ENCODE data around the gene FMNL3. TPM values are rescaled to one million over a fixed set of nuclear protein-coding genes. Genes with fewer than 3 reads are reported as not detected.

FMNL3 gene
- total RNA-seq, 1 experiment from 2014 or later, result 0.58 TPM

DNA sequence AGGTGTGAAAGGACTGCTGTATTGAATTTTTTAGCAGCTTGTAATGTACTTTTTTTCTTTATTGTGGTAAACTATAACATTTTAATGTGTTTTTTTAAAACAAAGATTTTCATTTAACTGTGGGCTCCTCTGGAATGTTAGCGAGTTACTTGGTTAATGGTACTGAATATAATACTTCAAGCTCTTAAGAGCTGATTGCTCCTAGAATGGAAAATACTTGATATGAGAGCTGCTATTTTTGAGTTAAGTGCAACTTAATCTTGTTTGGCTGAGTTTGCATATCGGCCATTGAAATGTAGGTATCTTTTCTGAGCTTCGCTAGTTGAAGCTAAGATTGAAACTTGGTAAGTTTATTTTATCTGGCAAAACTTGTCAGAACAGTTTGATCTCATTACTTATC is 41.6 kb upstream of the FMNL3 start:
- Mint-ChIP-seq H3K9me3 (ENCODE audit: unreplicated experiment) (no peaks in the 10 kb centered on the region), H3K27me3 (ENCODE audit: insufficient read depth, unreplicated experiment) (no peaks in the 10 kb centered on the region), H3K4me1 (ENCODE audit: insufficient read depth, unreplicated experiment) (peaks cover 25% of the 10 kb centered on the region), H3K36me3 (ENCODE audit: insufficient read depth, unreplicated experiment) (peaks cover 52% of the 10 kb centered on the region), H3K27ac (ENCODE audit: low read depth, unreplicated experiment) (no peak overlapping the region), H3K4me3 (ENCODE audit: unreplicated experiment) (no peak overlapping the region)
- intact Hi-C loops (cut with micrococcal nuclease), result no loop called here
- BruUV-seq (replicated peaks), result no TSS peak
- POLR2A ChIA-PET, result interaction anchor here (0.5 to 1.9 kb wide), 3 partner anchors 18 to 515 kb away, joined by 3 to 5 read pairs (median 3); no protein-coding TSS in a partner anchor
- CTCF ChIA-PET, result interaction anchor here (0.5 to 3.6 kb wide), 7 partner anchors 10 to 186 kb away, joined by 3 to 15 read pairs (median 4); no protein-coding TSS in a partner anchor
- DNase-seq (ENCODE audit: unreplicated experiment), result no peak
- TF ChIP-seq, protein P1, sequence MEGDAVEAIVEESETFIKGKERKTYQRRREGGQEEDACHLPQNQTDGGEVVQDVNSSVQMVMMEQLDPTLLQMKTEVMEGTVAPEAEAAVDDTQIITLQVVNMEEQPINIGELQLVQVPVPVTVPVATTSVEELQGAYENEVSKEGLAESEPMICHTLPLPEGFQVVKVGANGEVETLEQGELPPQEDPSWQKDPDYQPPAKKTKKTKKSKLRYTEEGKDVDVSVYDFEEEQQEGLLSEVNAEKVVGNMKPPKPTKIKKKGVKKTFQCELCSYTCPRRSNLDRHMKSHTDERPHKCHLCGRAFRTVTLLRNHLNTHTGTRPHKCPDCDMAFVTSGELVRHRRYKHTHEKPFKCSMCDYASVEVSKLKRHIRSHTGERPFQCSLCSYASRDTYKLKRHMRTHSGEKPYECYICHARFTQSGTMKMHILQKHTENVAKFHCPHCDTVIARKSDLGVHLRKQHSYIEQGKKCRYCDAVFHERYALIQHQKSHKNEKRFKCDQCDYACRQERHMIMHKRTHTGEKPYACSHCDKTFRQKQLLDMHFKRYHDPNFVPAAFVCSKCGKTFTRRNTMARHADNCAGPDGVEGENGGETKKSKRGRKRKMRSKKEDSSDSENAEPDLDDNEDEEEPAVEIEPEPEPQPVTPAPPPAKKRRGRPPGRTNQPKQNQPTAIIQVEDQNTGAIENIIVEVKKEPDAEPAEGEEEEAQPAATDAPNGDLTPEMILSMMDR (IDR thresholded peaks at IDR 0.05; ENCODE audit: unreplicated experiment), result no peak

DNA sequence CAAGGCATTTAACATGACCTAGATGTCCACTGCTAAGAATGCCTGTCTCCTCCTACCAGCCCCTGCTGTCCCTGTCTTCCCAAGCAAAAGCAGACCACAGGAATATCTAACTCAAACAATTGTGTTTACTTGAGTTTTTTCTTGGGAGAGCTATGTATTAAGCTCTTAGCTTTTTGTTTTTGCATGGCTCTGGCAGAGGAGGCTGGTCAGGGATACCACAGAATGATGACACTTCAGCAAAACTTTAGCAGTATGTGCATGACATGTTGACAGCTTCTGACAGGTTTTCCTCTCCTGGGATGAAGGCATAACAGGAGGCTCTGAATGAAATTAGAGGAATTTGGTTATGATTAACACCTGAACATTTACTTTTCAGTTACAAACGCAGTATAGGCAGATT is 41.1 kb upstream of the FMNL3 start:
- TF ChIP-seq, protein P1 (IDR thresholded peaks at IDR 0.05; ENCODE audit: unreplicated experiment), result no peak
- Mint-ChIP-seq H3K9me3 (ENCODE audit: unreplicated experiment) (no peaks in the 10 kb centered on the region), H3K4me3 (ENCODE audit: unreplicated experiment) (no peak overlapping the region), H3K27me3 (ENCODE audit: insufficient read depth, unreplicated experiment) (no peaks in the 10 kb centered on the region), H3K36me3 (ENCODE audit: insufficient read depth, unreplicated experiment) (peaks cover 47% of the 10 kb centered on the region), H3K4me1 (ENCODE audit: insufficient read depth, unreplicated experiment) (peaks cover 23% of the 10 kb centered on the region), H3K27ac (ENCODE audit: low read depth, unreplicated experiment) (no peak overlapping the region)
- POLR2A ChIA-PET, result interaction anchor here (0.9 to 1.9 kb wide), 2 partner anchors 14 to 18 kb away, joined by 3 to 5 read pairs; no protein-coding TSS in a partner anchor
- CTCF ChIA-PET, result interaction anchor here (0.5 to 3.6 kb wide), 9 partner anchors 9 to 186 kb away, joined by 3 to 15 read pairs (median 4); no protein-coding TSS in a partner anchor
- DNase-seq (ENCODE audit: unreplicated experiment), result no peak
- BruUV-seq (replicated peaks), result no TSS peak
- intact Hi-C loops (cut with micrococcal nuclease), result no loop called here

DNA sequence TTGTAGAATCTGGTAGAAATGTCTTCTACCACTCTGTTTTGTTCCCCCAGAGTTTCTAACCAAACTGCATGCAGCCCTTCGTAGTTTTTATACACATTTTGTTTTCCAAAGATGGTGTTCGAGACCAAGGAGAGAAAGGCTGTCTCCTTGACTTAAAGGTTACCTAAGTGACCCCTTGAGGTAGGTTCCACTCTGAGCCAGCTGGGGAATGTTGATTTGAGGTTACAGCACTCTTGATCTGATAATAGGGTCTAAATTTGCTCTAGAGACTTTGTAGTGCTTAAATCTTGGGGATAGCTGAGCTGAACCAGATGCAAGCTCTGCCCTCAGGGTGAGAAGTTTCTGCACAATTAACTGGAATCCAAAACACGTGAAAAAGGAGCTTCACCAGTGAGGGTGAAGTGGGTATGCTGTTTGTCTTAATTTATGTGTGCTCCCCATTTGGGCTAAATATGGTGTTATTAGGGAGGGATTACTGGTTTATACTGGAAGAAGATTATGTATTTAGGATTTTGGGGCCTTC is 37.2 kb upstream of the FMNL3 start:
- Mint-ChIP-seq H3K36me3 (ENCODE audit: insufficient read depth, unreplicated experiment) (peaks cover 28% of the 10 kb centered on the region), H3K27me3 (ENCODE audit: insufficient read depth, unreplicated experiment) (no peaks in the 10 kb centered on the region), H3K4me3 (ENCODE audit: unreplicated experiment) (peak overlapping the region; percentile 88), H3K4me1 (ENCODE audit: insufficient read depth, unreplicated experiment) (peaks cover 10% of the 10 kb centered on the region), H3K9me3 (ENCODE audit: unreplicated experiment) (no peaks in the 10 kb centered on the region), H3K27ac (ENCODE audit: low read depth, unreplicated experiment) (peak overlapping the region; percentile 55)
- BruUV-seq (replicated peaks), result no TSS peak
- TF ChIP-seq, protein P1 (IDR thresholded peaks at IDR 0.05; ENCODE audit: unreplicated experiment), result no peak
- POLR2A ChIA-PET, result interaction anchor here (0.6 kb wide), 1 partner anchor 346 kb away, joined by 3 read pairs; no protein-coding TSS in a partner anchor
- CTCF ChIA-PET, result interaction anchor here (0.6 to 2.1 kb wide), 5 partner anchors 17 to 423 kb away, joined by 3 to 6 read pairs (median 4); partner anchors contain the start of gene CERS5
- no peak for DNase-seq (ENCODE audit: unreplicated experiment)
- intact Hi-C loops (cut with micrococcal nuclease), result no loop called here

DNA sequence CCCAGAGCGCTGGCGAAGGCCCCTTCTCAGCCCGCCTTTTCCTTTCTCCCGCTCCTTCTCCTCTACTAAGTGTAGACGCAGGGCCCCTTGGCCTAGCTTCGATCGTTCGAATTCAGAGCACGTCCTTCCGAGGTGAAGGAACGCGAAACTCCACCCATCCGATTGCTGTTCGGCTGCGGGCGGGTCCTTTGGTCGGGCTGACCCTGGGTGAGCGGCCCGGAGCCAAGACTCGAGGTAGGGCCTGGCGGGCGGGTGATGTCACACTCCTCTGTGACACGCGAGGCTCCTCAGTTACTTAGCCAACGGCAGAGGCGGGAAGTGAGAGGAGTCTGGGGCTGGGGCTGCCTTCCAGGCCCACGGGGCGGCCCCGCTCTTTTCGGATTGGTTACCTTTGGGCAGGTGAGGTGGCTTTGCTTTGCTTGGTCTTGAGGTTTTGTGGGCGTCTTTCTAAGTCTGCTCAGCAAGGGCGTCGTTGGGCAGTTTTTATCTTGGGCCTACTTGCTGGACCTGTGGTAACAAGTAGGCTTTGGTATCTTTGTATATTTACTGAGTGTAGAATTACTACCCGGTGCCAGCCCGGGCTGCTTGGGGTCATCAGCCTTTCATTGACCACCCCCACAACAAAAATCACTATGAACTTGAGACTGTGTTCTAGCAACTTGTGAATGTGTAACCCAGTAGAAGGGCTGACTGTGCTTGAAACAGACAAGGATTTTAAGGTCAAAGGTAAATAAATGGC is 34.8 kb upstream of the FMNL3 start:
- H3K36me3 Mint-ChIP-seq (ENCODE audit: insufficient read depth, unreplicated experiment), result peaks cover 17% of the 10 kb centered on the region
- H3K27ac Mint-ChIP-seq (ENCODE audit: low read depth, unreplicated experiment), result peak overlapping the region; percentile 99
- H3K9me3 Mint-ChIP-seq (ENCODE audit: unreplicated experiment), result no peaks in the 10 kb centered on the region
- H3K27me3 Mint-ChIP-seq (ENCODE audit: insufficient read depth, unreplicated experiment), result no peaks in the 10 kb centered on the region
- peaks cover 10% of the 10 kb centered on the region for H3K4me1 Mint-ChIP-seq (ENCODE audit: insufficient read depth, unreplicated experiment)
- intact Hi-C loops (cut with micrococcal nuclease), result no loop called here
- ChIA-PET CTCF (interaction anchor here (0.6 to 2.3 kb wide), 21 partner anchors 10 to 694 kb away, joined by 3 to 13 read pairs (median 4); no protein-coding TSS in a partner anchor), POLR2A (interaction anchor here (0.6 to 2.5 kb wide), 50 partner anchors 7 to 912 kb away, joined by 3 to 26 read pairs (median 5); partner anchors contain the start of genes BCDIN3D, COX14, FAM186B and NCKAP5L)
- TSS peak; percentile 92 for BruUV-seq (replicated peaks)
- peak overlapping the region; percentile 88 for H3K4me3 Mint-ChIP-seq (ENCODE audit: unreplicated experiment)
- TF ChIP-seq, protein P1 (IDR thresholded peaks at IDR 0.05; ENCODE audit: unreplicated experiment), result no peak
- peak; percentile 87 for DNase-seq (ENCODE audit: unreplicated experiment)

All from MCF 10A (cell line).